ENCODE results near the gene ITPRIP.
A peak's percentile ranks its signal among the peaks of the same experiment; 100 is the strongest.

Gene ITPRIP

GRCh38 chr10:104337985-104338735 is at the start of gene ITPRIP:
Gene ITPRIP, minus strand, starts transcription at chr10:104338465. Its CDS starts 22,414 bp downstream, at chr10:104316051.
- Histone ChIP-seq H3K9me3 (ENCODE audit: control insufficient read depth, low read length) (no peaks in the 10 kb centered on the region), H3K27me3 (replicated peaks; ENCODE audit: control insufficient read depth, insufficient read depth, low read length) (no peaks in the 10 kb centered on the region), H3K36me3 (ENCODE audit: control insufficient read depth, insufficient read depth, low read length, severe bottlenecking) (no peaks in the 10 kb centered on the region), H3K4me3 (ENCODE audit: low read length) (peak within 1 kb of the TSS; percentile 92), H3K4me1 (ENCODE audit: control insufficient read depth, insufficient read depth, low read length) (peaks cover 27% of the 10 kb centered on the region), H3K9ac (ENCODE audit: low read length) (peak within 1 kb of the TSS; percentile 93)
- DNase-seq (ENCODE audit: low read depth), result peak; percentile 86

DNA sequence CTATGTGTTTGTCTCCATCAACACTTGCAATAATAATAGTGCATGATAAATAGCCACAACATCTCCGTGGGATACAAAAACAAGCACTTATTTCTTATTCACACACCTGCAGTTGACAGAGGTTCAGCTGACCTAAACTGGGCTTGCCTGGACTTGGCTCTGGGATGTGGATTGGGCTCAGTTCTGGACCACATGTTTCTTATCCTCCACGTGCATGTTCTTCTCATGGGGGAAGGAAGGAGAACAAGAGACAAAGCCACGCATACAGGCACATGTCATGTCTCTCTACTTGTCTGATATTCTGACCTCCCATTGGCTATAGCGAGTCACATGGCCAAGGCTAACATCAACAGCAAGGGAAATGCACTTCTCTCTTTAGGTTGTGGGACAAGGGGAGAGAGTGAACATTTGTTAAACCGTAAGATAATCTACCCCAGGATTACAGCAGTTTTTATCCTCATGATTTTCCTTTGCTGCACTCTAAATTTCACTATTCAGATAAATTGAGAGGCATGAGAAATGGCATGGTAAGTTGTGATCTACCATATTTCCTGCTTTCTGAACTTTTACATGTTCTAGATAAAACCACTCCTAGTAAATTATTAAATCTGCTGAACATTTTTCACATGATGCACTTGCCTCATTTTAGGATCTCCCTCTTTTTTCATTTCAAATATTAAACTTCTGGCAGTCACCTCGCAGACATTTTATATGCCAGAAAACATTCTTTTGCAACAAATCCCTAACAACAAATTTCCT is 49.0 kb upstream of the ITPRIP start:
- Histone ChIP-seq H3K9me3 (ENCODE audit: control insufficient read depth, low read length) (no peaks in the 10 kb centered on the region), H3K4me3 (ENCODE audit: low read length) (no peak overlapping the region), H3K36me3 (ENCODE audit: control insufficient read depth, insufficient read depth, low read length, severe bottlenecking) (no peaks in the 10 kb centered on the region), H3K4me1 (ENCODE audit: control insufficient read depth, insufficient read depth, low read length) (no peaks in the 10 kb centered on the region), H3K27me3 (replicated peaks; ENCODE audit: control insufficient read depth, insufficient read depth, low read length) (no peaks in the 10 kb centered on the region), H3K9ac (ENCODE audit: low read length) (no peak overlapping the region)
- DNase-seq (ENCODE audit: low read depth), result no peak

DNA sequence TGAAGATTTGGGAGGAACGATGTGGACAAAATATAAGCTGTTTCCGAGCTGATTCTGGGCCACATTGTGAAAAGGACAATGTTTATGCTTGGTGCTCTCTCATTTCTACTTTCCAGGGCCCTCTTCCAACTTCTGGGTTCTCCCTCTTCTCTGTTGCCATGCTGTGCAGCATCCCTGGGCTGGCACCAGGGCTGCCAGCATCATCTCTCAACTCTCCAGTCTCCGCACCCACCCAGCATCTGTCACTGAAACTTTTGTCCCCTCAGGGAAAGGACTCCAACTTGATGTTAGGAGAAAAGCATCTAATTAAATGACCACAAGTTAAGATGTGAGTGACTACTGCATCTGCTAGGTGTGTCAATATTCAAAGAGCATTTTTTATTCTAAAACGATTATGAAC is 42.1 kb upstream of the ITPRIP start:
- H3K36me3 ChIP-seq (ENCODE audit: control insufficient read depth, insufficient read depth, low read length, severe bottlenecking), result no peaks in the 10 kb centered on the region
- no peaks in the 10 kb centered on the region for H3K27me3 ChIP-seq (replicated peaks; ENCODE audit: control insufficient read depth, insufficient read depth, low read length)
- no peaks in the 10 kb centered on the region for H3K9me3 ChIP-seq (ENCODE audit: control insufficient read depth, low read length)
- no peak overlapping the region for H3K9ac ChIP-seq (ENCODE audit: low read length)
- H3K4me1 ChIP-seq (ENCODE audit: control insufficient read depth, insufficient read depth, low read length), result no peaks in the 10 kb centered on the region
- DNase-seq (ENCODE audit: low read depth), result no peak
- H3K4me3 ChIP-seq (ENCODE audit: low read length), result no peak overlapping the region

DNA sequence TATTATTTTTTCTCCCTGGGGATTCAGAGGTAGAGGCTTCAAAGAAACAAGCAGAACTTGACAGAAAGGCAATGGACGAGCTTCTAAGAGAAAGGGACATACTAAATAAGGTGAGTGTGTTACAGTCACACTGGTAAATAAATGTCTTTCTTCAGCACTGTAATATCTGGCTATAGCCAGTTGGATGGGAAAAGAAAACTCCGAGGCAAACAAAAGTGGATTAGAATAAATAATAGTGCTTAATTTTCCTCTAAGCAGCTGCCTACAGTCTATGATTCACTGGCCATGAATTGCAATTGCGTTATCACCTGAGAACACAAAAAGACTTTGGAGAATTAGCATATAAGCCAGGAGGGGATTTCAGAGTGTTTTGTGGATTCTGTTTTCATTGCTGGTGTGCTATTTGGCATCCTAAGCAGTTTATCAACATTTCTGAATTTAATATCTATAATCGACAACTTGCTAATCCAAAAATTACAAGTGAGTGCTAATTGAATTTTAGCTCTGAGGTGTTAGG is 38.6 kb upstream of the ITPRIP start:
- no peak for DNase-seq (ENCODE audit: low read depth)
- Histone ChIP-seq H3K27me3 (replicated peaks; ENCODE audit: control insufficient read depth, insufficient read depth, low read length) (no peaks in the 10 kb centered on the region), H3K4me3 (ENCODE audit: low read length) (no peak overlapping the region), H3K9me3 (ENCODE audit: control insufficient read depth, low read length) (peaks cover 5% of the 10 kb centered on the region), H3K36me3 (ENCODE audit: control insufficient read depth, insufficient read depth, low read length, severe bottlenecking) (no peaks in the 10 kb centered on the region), H3K9ac (ENCODE audit: low read length) (no peak overlapping the region), H3K4me1 (ENCODE audit: control insufficient read depth, insufficient read depth, low read length) (no peaks in the 10 kb centered on the region)

DNA sequence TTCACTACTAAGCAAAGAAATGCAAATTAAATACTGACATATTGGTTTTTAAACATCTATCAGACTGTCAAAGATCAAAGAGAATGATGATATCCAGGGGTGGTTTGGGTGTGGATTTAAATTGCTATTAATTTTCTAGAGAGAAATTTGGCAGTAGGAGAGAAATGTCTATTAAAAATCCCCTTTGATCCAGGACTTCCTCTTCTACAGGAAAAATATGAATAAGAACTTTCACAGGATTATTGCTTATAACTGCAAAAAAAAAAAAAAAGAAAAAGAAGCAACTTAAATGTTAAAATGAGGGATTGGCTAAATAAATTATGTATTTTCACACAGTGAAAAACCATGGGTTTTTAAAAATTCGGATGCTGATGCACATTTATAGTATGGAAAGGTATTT is 36.3 kb upstream of the ITPRIP start:
- no peak overlapping the region for H3K9ac ChIP-seq (ENCODE audit: low read length)
- H3K4me3 ChIP-seq (ENCODE audit: low read length), result no peak overlapping the region
- no peak for DNase-seq (ENCODE audit: low read depth)

DNA sequence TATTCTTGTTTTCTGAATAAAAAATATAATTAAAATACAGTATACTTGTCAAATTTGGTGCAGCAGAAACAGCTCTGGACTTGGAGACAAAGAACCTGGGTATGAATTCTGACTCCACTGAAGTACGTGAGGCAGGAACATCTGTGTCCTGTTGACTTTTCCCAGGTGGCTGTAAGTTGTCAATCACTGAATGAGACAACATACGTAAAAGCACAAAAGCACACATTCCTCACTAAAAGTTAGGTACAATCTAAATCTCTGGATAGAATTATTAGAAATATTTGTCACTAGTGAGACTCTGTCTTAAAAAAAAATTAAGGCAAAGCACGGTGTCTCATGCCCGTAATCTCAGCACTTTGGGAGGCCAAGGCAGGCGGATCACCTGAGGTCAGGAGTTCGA is 33.5 kb upstream of the ITPRIP start:
- Histone ChIP-seq H3K9me3 (ENCODE audit: control insufficient read depth, low read length) (peaks cover 18% of the 10 kb centered on the region), H3K4me1 (ENCODE audit: control insufficient read depth, insufficient read depth, low read length) (no peaks in the 10 kb centered on the region), H3K9ac (ENCODE audit: low read length) (no peak overlapping the region), H3K36me3 (ENCODE audit: control insufficient read depth, insufficient read depth, low read length, severe bottlenecking) (no peaks in the 10 kb centered on the region), H3K4me3 (ENCODE audit: low read length) (no peak overlapping the region), H3K27me3 (replicated peaks; ENCODE audit: control insufficient read depth, insufficient read depth, low read length) (no peaks in the 10 kb centered on the region)
- DNase-seq (ENCODE audit: low read depth), result no peak

More for the DNA sequence above, 36.3 kb upstream of the ITPRIP start:
- H3K36me3 ChIP-seq (ENCODE audit: control insufficient read depth, insufficient read depth, low read length, severe bottlenecking), result no peaks in the 10 kb centered on the region
- no peaks in the 10 kb centered on the region for H3K4me1 ChIP-seq (ENCODE audit: control insufficient read depth, insufficient read depth, low read length)
- peaks cover 18% of the 10 kb centered on the region for H3K9me3 ChIP-seq (ENCODE audit: control insufficient read depth, low read length)
- no peaks in the 10 kb centered on the region for H3K27me3 ChIP-seq (replicated peaks; ENCODE audit: control insufficient read depth, insufficient read depth, low read length)

GRCh38 chr10:104368381-104368780 is 30.1 kb upstream of the ITPRIP start:
- no peak for DNase-seq (ENCODE audit: low read depth)
- Histone ChIP-seq H3K4me3 (ENCODE audit: low read length) (no peak overlapping the region), H3K4me1 (ENCODE audit: control insufficient read depth, insufficient read depth, low read length) (no peaks in the 10 kb centered on the region), H3K27me3 (replicated peaks; ENCODE audit: control insufficient read depth, insufficient read depth, low read length) (no peaks in the 10 kb centered on the region), H3K36me3 (ENCODE audit: control insufficient read depth, insufficient read depth, low read length, severe bottlenecking) (no peaks in the 10 kb centered on the region), H3K9ac (ENCODE audit: low read length) (no peak overlapping the region), H3K9me3 (ENCODE audit: control insufficient read depth, low read length) (peaks cover 18% of the 10 kb centered on the region)

GRCh38 chr10:104367904-104368303 is 29.6 kb upstream of the ITPRIP start:
- no peak for DNase-seq (ENCODE audit: low read depth)
- H3K27me3 ChIP-seq (replicated peaks; ENCODE audit: control insufficient read depth, insufficient read depth, low read length), result no peaks in the 10 kb centered on the region

GRCh38 chr10:104359811-104360210 is 21.5 kb upstream of the ITPRIP start:
- Histone ChIP-seq H3K4me3 (ENCODE audit: low read length) (no peak overlapping the region), H3K9me3 (ENCODE audit: control insufficient read depth, low read length) (no peaks in the 10 kb centered on the region), H3K9ac (ENCODE audit: low read length) (no peak overlapping the region), H3K27me3 (replicated peaks; ENCODE audit: control insufficient read depth, insufficient read depth, low read length) (no peaks in the 10 kb centered on the region), H3K36me3 (ENCODE audit: control insufficient read depth, insufficient read depth, low read length, severe bottlenecking) (no peaks in the 10 kb centered on the region), H3K4me1 (ENCODE audit: control insufficient read depth, insufficient read depth, low read length) (no peaks in the 10 kb centered on the region)
- no peak for DNase-seq (ENCODE audit: low read depth)

More at GRCh38 chr10:104367904-104368303, 29.6 kb upstream of the ITPRIP start:
- Histone ChIP-seq H3K9me3 (ENCODE audit: control insufficient read depth, low read length) (peaks cover 18% of the 10 kb centered on the region), H3K36me3 (ENCODE audit: control insufficient read depth, insufficient read depth, low read length, severe bottlenecking) (no peaks in the 10 kb centered on the region), H3K4me1 (ENCODE audit: control insufficient read depth, insufficient read depth, low read length) (no peaks in the 10 kb centered on the region), H3K9ac (ENCODE audit: low read length) (no peak overlapping the region), H3K4me3 (ENCODE audit: low read length) (no peak overlapping the region)

GRCh38 chr10:104353325-104354048 is 15.2 kb upstream of the ITPRIP start, which contains the start of gene CFAP58:
Gene CFAP58, plus strand, starts transcription at chr10:104353833. Its CDS starts 65 bp downstream, at chr10:104353898.
- Histone ChIP-seq H3K27me3 (replicated peaks; ENCODE audit: control insufficient read depth, insufficient read depth, low read length) (no peaks in the 10 kb centered on the region), H3K9ac (ENCODE audit: low read length) (peak within 1 kb of the TSS; percentile 53)

GRCh38 chr10:104351919-104352318 is 13.7 kb upstream of the ITPRIP start:
- no peak for DNase-seq (ENCODE audit: low read depth)
- no peak overlapping the region for H3K9ac ChIP-seq (ENCODE audit: low read length)
- H3K4me3 ChIP-seq (ENCODE audit: low read length), result no peak overlapping the region
- no peaks in the 10 kb centered on the region for H3K27me3 ChIP-seq (replicated peaks; ENCODE audit: control insufficient read depth, insufficient read depth, low read length)
- peaks cover 34% of the 10 kb centered on the region for H3K4me1 ChIP-seq (ENCODE audit: control insufficient read depth, insufficient read depth, low read length)
- no peaks in the 10 kb centered on the region for H3K9me3 ChIP-seq (ENCODE audit: control insufficient read depth, low read length)
- no peaks in the 10 kb centered on the region for H3K36me3 ChIP-seq (ENCODE audit: control insufficient read depth, insufficient read depth, low read length, severe bottlenecking)

More at GRCh38 chr10:104353325-104354048, 15.2 kb upstream of the ITPRIP start, which contains the start of gene CFAP58:
- Histone ChIP-seq H3K9me3 (ENCODE audit: control insufficient read depth, low read length) (no peaks in the 10 kb centered on the region), H3K4me1 (ENCODE audit: control insufficient read depth, insufficient read depth, low read length) (peaks cover 34% of the 10 kb centered on the region), H3K4me3 (ENCODE audit: low read length) (peak within 1 kb of the TSS; percentile 80), H3K36me3 (ENCODE audit: control insufficient read depth, insufficient read depth, low read length, severe bottlenecking) (no peaks in the 10 kb centered on the region)
- DNase-seq (ENCODE audit: low read depth), result peak; percentile 85
